Stimulated activated naive CD8-positive, alpha-beta T cell treated with anti-CD3 and anti-CD28 coated beads, Interleukin-15, Interleukin-2, amounts not matched to agents 100 U/mL and 50 U/mL, for 24 hours (primary cell): ENCODE data around the gene CCDC73.
"Not testable (repeated sequence)": the region's sequence is repeated elsewhere in the genome, so short reads cannot be mapped to it uniquely, and the experiment has no call there.

Source experiments
- ATAC-seq: fragments of 150-1000 bp; cut with Tn5 transposase; one replicate; pipeline ENCODE4 v1.10.0; 2021
- DNase-seq: peaks from one replicate; pipeline ENCODE4 v3.0.0; 2021

CCDC73 gene

DNA sequence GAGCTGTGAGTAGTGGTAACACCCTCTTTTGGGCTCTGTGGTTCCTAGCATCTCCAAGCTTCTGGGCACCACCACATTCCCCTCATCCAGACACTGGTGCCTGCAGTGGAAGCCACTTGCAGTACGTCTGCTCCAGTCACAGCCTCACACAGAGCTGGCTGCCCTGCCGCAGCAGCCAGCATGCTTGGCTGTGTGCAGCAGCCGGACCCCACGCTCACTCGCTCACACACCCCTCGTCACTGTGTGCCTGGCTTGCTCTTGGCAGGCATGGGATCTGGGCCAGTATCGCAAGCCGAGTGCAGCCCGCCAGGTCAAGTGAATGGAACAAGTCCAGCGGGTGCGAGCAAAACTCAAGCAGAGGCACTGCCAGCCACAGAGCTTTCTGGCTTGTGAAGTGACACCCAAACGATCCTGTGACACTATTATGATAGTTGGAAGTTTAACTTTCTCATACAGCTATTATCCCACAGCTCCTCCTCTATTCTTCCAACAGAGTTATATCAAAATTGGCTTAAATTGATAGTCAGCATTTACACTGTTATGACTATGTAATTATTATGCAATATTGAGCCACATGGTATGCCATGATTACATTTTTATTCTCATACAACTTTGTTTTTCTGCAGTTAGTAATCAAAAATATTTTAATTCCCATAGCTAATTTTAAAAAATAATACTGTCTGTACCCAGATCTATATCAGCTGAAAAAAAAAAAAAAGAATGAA is 89.0 kb downstream of the CCDC73 start:
- DNase-seq (no peak), ATAC-seq (peak; percentile 19)

DNA sequence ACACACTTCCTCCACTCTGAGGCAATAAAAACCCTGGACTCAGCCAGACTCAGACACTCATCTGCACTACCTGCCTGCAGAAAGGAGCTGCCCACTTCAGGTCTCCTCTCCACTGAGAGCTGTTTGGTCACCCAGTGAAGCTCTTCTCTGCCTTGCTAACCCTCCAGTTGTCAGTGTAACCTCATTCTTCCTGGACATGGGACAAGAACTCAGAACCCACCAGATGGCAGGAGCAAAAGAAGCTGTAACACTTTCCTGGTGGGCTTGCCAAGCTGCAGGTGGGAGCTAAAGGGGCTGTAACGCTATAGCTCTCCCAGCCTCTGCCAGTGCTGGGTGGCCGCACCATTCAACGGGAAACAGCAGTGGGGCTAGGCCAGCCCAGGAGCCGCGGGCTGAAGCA is 89.7 kb downstream of the CCDC73 start:
- ATAC-seq (no peak), DNase-seq (no peak)

DNA sequence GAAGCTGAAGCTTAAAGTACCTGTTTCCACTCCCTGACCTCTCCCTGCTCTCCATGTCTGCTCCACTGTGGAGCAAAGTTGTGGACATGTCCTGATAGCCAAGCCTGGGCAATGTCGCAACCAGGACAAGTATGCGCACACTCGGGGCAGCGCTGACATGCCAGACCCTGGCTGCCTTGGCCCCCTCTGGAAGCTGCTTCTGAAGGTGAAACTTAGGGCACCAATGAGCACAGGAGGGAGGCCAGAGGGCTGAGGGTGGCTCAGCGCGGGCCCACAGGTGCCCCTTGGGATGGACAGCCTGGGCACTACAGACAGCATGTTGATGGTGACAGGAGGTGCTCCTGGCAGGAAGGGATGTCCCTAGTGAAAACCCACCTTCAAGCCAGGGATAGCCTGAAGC is 90.2 kb downstream of the CCDC73 start:
- DNase-seq (no peak), ATAC-seq (no peak)

DNA sequence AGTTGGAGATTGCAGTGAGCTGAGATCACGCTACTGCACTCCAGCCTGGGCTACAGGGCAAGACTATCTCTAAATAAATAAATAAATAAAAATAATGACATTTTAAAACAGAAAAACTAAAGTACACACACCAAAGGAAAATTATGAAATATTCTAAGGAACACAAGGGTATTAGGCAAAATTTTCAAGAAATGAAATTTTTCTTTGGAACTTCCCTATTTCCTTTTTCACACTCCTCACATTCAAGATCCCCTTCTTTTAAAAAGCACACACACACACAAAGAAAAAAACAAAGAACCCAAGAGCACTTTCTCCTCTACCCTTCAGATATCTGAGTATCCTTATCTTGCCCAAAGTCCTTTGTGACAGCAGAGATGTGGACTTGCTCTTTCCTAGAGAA is 92.8 kb downstream of the CCDC73 start:
- ATAC-seq (no peak), DNase-seq (no peak)

DNA sequence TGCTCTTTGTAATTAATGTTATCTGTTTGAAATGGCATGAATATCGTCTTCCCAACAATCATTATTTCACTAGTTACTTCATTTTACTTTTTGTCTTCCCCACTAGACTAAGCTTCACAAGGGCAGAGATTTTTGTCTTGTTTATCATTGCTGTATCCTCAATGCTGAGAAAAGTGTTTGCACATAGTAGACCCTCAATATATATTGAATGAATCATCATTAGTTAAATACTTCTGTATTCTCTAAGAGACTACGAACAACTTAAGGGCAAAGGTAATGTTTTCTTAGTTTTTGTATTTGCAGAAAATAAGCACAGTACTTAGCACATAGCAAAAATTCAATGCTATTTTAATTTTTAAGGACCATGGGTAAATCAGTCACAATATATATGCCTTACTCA is 95.9 kb downstream of the CCDC73 start:
- no peak for ATAC-seq
- no peak for DNase-seq

DNA sequence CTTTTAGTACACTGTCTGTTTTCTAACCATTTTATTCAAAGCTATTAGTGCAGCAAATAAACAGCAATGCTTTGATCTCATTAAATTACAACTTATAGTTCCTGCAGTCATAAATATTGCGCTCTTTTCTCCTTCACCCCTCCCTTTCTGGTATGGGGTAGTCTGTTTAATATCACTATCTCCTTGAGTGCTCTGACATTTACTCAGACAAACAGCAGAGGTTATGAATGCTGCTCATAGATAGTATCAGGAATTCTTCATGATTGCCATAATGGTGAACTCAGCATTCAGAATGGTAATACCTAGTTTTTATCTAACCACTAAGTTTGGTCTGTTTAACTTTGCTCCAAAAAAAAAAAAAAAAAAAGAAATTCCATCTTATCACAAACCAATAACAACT is 123.4 kb downstream of the CCDC73 start:
- ATAC-seq (no peak), DNase-seq (no peak)

DNA sequence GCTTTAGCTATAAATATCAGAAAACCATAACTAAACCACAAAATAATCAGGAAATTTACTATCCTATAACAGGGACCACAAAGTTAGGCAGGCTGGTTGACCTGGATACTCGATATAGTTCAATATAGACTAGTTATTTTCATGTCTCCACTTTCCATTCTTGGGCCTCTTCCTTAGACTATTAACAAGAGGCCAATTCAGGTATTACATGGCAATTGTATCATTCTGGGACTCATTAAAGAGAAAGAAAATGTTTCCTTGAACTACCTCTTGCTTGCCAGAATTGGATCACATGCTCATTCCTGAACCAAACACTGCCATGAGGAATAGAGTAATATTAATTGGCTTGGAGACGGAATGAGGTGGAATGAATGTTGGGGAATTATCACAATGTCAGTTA is 134.8 kb downstream of the CCDC73 start:
- ATAC-seq (no peak), DNase-seq (no peak)

DNA sequence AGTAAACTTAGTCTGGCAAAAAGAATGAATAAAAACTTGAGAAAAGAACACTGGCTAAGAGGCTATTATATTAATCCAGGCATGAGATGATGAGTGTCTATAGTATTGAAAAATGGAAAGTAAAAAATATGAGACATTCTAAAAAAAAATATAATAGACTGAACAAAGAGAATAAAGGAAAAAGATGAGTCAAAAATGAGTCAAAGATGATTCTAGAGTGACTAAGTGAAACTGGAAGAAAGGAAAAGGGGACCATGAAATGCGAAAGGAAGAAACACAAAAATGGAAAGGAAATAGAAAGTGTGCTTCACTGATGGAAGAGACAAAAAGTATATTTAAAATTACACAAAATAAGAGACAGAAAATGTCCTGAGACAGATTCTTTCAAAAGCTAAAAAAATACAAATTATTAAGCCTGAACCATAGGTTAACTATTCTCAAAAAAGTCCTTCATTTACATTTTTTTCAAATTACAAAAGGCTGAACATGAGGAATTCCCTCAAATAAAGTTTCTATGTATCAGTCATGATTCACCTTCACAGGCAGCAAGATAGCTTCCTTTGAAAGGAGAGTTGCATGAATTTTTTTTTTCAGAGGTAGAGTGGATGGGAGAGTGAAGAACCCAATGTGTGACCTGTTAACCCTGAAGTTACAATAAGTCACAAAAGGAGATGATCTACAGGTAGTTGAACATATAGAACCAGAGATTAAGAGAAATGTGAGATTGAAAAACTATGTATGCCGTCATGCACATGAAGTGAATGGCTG is 135.6 kb downstream of the CCDC73 start:
- no peak for DNase-seq
- ATAC-seq = peak; percentile 70

DNA sequence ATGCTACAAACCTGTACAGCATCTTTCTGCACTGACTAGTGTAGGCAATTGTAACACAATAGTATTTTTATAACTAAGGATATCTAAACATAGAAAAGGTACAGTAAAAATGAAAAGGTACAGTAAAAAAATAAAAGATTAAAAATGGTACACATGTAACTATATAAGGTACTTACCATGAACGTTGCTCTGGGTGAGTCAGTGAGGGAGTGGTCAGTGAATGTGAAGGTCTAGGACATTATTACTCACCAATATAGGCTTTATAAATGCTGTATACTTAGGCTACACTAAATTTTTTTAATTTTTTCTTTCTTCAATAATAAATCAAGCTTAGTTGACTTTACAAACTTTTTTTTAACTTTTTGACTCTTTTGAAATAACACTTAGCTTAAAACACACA is 150.9 kb downstream of the CCDC73 start:
- no peak for ATAC-seq
- no peak for DNase-seq

DNA sequence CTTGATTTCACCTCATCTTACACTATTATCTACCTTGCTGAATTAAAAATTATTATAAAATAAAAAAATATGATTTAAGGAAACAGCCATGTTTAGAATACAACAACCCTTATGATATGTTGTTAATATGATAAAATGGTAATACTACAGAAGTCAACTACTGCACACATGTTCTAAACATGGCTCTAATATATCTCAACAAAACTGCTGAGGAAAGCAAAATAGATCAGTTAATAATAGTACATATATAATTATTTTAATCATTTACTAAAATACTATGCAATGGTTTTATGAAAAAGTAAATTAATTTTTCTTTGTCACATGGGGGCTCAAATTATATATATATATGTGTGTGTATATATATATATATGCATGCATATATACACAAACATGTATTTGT is 153.1 kb downstream of the CCDC73 start:
- no peak for ATAC-seq
- no peak for DNase-seq

DNA sequence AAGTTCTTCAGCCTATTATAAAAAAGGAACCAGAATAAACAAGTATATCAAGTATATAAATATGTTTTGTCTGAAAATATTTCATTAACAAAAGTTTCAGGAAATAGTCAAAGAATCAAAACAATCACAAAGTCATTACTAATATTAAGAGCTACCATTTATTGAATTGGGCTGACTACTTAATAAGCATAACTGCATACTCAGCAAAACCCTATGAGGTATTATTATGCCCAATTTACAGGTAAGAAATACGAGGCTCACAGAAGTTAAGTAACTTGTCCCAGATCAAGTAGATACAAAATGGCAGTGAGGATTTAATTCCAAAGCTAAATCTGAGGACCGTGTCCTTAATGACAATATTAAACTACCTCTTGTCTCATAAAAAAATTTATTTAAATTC is 158.6 kb downstream of the CCDC73 start:
- DNase-seq (no peak), ATAC-seq (no peak)

DNA sequence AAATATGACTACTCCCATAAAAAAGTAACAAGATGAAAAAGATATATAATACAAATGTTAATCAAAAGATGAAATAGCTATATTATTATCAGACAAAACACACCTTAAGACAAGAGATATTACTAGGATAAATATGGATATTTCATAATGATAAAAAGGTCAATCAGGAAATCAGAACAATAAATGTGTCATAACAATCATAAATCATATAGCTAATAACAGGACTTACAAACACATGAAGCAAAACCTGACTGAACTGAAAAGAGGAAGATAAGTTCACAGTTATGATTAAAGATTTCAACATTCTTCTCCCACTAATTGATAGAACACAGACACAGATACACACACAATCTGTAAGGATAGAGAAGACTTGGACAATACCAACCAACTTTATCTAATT is 163.6 kb downstream of the CCDC73 start:
- no peak for DNase-seq
- no peak for ATAC-seq

DNA sequence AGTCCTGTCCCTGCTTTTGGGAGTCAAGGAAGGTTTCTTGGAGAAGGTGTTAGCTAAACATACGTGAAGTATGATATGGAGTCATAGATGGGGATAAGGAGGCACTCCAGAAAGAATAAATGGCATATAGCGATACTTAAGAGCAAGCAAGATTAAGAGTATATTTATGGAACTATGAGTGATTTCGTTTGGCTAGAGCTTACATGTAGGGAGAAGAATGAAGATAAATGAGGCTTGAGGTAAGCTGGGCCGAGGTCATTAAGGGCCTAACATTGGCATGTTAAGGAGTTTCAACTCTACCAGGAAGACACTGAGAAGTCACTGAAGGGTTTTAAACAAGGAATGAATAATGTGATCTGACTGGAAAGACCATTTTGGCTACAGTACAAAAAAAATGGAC is 177.6 kb downstream of the CCDC73 start:
- DNase-seq (no peak), ATAC-seq (no peak)

DNA sequence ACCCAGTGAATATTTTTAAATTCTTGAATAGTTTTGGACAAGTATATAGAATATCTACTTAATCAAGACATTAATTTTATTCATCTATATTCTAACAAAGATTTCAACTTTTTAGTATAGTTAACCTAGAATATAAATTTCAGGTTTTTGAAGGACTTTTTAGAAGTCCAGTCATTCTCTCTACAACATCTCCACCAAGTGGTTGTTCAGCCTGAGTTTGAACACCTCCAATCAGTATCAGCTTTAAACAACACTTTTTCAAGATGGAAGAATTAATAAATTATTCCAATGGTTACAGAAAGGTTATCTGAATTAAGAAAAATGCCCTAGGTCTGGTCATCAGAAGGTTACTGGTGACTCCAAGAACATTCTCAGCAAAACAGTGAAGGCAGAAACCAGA is 179.0 kb downstream of the CCDC73 start:
- DNase-seq (no peak), ATAC-seq (no peak)

DNA sequence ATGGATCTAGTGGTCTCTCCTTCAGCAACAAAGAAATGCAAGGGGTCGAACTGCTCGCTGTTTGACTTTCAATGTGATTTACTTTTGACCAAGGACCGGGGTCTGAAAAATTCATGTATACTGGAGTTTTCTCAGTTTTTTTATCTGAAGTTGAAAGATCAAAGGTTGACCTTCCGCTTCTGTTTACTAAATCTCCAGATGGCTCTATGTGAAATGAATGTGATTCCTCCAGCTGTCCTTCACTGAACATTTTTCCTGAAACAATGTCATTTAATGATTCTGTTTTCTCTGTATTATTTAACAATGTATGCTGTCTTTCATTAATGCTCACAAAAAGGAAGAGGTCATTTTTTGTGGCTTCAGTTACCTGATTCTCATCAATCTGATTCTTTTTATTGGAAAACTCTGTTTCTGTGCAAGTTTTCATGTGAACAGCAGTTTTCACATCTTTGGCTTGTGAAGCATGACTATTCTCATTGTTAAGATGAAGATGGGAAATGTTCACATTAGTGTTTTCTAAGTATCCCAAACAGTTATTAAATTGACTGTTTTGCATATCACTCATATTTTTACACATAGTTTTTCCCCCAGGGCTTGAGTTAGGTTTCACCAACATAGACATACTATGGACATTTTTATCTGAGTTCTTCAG is 180.8 kb downstream of the CCDC73 start:
- no peak for DNase-seq
- no peak for ATAC-seq

DNA sequence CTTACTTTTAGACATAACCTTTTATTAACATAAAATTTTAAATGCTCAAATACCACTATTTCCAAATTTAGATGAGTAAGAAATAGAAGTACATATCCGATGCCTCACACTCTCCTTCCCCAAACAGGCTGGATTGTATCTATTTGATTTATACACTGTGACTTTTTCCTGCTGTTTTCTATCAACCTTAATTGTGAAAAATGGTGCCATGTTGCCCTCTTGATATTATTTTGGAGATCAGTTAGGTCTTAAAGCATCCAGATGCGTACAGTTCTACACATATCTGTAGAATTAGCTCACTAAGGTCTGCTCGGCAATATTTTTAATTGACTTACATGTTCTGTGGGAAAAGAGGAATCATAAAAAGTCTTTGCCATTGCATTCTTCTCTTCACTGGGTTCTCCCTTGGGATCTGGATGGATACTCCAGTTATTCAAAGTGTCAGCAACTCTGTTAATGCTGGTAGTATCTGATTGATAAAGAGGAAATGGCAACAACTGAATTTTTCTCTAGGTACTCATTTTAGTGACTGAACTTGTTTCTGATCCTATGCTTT is 183.6 kb downstream of the CCDC73 start:
- ATAC-seq (no peak), DNase-seq (no peak)

DNA sequence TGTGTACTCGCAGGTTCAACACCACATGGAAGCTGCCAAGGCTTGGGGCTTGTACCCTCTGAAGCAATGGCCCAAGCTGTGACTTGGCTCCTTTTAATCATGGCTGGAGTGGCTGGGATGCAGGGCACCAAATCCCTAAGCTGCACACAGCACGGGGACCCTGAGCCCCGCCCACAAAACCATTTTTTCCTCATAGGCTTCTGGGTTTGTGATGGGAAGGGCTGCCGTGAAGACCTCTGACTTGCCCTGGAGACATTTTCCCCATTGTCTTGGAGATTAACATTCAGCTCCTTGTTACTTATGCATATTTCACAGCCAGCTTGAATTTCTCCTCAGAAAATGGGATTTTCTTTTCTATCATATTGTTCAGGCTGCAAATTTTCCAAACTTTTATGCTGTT is 185.6 kb downstream of the CCDC73 start:
- not testable (repeated sequence) for DNase-seq, ATAC-seq

DNA sequence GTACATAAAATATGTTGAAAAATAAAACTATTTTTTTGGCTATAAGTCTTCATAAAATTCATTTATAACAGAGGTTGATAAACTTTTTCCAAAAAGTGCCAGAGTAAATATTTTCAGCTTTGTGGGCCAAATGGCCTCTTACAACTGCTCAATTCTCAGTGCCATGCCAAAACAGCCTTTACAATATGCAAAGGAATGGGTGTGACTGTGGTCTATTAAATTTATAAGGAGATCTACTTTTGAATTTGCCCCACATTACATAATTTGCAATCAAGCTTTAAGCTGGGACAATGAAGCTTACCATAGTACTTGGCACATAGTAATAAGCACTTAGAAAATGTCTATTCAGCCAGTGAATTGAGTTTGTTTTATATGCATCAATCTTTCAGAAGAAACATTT is 188.2 kb downstream of the CCDC73 start:
- ATAC-seq (no peak), DNase-seq (no peak)

DNA sequence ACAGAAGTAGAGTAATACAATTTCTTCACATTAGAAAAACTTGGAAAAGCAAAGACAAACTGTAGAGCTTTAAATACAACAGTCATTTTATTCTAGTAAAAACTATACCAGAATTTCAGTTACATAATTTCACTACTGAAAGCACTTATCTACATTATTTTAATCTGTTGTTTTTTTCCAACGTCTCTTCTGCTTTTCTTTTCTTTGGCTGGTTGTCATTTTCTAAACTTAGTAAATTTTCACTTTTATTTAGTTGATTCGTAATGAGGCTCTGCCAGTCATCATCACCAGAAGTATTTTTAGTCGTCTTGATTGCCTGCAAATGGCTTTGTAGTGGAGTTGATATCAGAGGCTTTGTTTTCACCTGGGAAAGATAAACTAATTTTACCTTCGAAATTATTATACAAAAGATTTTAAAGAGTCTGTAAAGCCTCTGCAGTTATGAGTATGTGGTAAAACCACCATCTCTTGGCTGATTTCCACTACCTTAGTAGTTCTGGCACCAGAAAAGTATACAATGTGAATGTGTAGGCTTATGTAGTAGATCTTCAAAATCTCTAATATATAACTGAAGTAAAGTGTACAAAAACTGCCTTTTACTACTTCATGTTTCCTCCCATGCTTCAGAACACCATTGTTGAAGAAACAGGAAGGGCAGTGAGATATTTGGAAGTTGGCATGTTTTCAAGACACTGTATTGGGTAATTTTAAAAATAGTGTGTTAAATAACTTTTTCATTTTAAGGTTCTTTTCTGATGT is 191.6 kb downstream of the CCDC73 start:
- no peak for ATAC-seq
- no peak for DNase-seq

DNA sequence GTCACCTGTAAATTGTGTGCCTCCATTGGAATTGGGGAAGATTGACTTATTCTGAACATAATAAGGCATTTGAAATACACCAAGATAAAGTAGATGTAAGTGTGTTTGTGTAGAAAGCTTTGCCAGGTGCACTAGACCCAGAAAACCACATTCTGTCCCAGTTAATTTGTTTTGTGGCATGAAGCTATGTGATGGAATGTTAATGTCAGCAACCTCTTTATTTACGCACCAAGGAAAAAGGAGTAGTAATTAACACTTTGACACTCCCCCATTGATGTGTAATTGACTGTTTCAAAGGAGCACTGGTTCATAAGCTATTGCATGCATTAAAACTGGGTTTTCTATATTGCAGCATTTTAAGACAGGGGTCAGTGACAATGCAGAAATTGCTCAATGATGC is 196.5 kb downstream of the CCDC73 start:
- DNase-seq = no peak
- no peak for ATAC-seq

DNA sequence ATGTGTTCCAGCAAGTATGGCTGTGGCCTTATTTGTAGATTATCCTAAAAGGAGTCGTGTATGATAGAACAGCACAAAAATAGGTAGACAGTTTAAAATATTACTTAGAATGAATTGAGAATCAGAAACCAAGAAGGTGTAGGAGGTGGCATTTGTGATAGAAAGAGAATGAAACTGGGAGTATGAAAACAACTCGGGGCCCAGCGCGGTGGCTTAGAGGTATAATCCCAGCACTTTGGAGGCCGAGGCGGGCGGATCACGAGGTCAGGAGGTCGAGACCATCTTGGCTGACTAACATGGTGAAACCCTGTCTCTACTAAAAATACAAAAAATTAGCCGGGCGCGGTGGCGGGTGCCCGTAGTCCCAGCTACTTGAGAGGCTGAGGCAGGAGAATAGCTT is 198.3 kb downstream of the CCDC73 start:
- peak; percentile 65 for ATAC-seq
- peak; percentile 44 for DNase-seq

DNA sequence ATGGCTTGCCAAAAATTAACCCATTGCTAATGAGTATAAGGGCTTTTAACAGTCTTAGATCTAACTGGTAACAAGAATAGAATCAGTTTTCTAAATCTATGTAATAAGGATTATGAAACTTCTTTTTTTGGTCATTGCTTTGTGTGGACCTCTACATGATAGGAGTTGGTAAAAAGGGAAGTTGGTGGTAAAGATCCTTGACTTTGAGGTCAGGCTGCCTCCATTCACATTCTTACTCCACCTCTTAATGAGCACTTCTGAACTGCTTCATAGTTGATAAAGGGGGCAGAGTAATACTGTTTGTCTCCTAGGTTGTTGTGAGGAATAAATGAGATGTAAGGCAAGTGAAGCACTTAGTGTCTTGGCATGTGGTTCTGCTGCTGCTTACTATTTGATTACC is 200.2 kb downstream of the CCDC73 start:
- no peak for DNase-seq
- no peak for ATAC-seq
